Neural progenitor cell (in vitro differentiated cells): ENCODE measurements around the gene GLRA1. TPM values are rescaled to one million over a fixed set of nuclear protein-coding genes. Genes with fewer than 3 reads are reported as not detected.

Experiments
- DNase-seq: peaks from one replicate; pipeline ENCODE4 v3.0.0-alpha.2; 2016; ENCODE audit warnings: low spot score
- H2AFZ ChIP-seq: fragments of 200-600 bp; sonication (generic); replicated peaks from 2 replicates; pipeline ENCODE4 v1.6.1; 2016; ENCODE audit warnings: antibody characterized with exemption
- H3F3A ChIP-seq: fragments of 200-600 bp; sonication (generic); 2 replicates; pipeline ENCODE4 v1.6.1; 2016; ENCODE audit warnings: antibody characterized with exemption, low read depth
- H3K27ac ChIP-seq: fragments of 200-600 bp; sonication (generic); 2 replicates; pipeline ENCODE4 v1.5.1; 2016; ENCODE audit warnings: mild to moderate bottlenecking
- H3K27me3 ChIP-seq: fragments of 200-600 bp; sonication (generic); 2 replicates; pipeline ENCODE4 v1.6.1; 2016; ENCODE audit warnings: mild to moderate bottlenecking, moderate library complexity
- H3K36me3 ChIP-seq: fragments of 200-600 bp; sonication (generic); 2 replicates; pipeline ENCODE4 v1.5.1; 2016
- H3K4me1 ChIP-seq: fragments of 200-600 bp; sonication (generic); 2 replicates; pipeline ENCODE4 v1.6.1; 2016; ENCODE audit warnings: mixed run types
- H3K4me2 ChIP-seq: fragments of 200-600 bp; sonication (generic); 2 replicates; pipeline ENCODE4 v1.6.1; 2016
- H3K4me3 ChIP-seq: fragments of 200-600 bp; sonication (generic); 2 replicates; pipeline ENCODE4 v1.5.1; 2016
- H3K79me2 ChIP-seq: fragments of 200-600 bp; sonication (generic); 2 replicates; pipeline ENCODE4 v1.6.1; 2016; ENCODE audit warnings: low read depth
- H3K9ac ChIP-seq: fragments of 200-600 bp; sonication (generic); 2 replicates; pipeline ENCODE4 v1.6.1; 2016
- H3K9me3 ChIP-seq: fragments of 200-600 bp; sonication (generic); 2 replicates; pipeline ENCODE4 v1.5.1; 2016; ENCODE audit warnings: low read depth
- H4K20me1 ChIP-seq: fragments of 200-600 bp; sonication (generic); 2 replicates; pipeline ENCODE4 v1.6.1; 2016; ENCODE audit warnings: low read depth
- H3K27ac Mint-ChIP-seq: 3 replicates; pipeline ENCODE4 v1.8.0; 2021; ENCODE audit warnings: mixed read lengths
- H3K27me3 Mint-ChIP-seq: 2 replicates; pipeline ENCODE4 v1.8.0; 2022; ENCODE audit warnings: low read depth, mild to moderate bottlenecking, inconsistent platforms, moderate library complexity, mixed read lengths; ENCODE audit not compliant: insufficient read depth
- H3K36me3 Mint-ChIP-seq: 3 replicates; pipeline ENCODE4 v1.8.0; 2021; ENCODE audit warnings: mixed read lengths
- H3K4me1 Mint-ChIP-seq: 3 replicates; pipeline ENCODE4 v1.8.0; 2021; ENCODE audit warnings: mixed read lengths
- H3K4me3 Mint-ChIP-seq: 3 replicates; pipeline ENCODE4 v1.8.0; 2021; ENCODE audit warnings: mild to moderate bottlenecking, moderate library complexity, mixed read lengths
- H3K9me3 Mint-ChIP-seq: 3 replicates; pipeline ENCODE4 v1.8.0; 2020; ENCODE audit warnings: mixed read lengths
- CTCF ChIP-seq: fragments of 200-600 bp; sonication (generic); IDR thresholded peaks from 2 replicates; pipeline ENCODE4 v1.5.1; 2017; ENCODE audit warnings: antibody characterized with exemption, mild to moderate bottlenecking
- EZH2 ChIP-seq: fragments of 200-600 bp; sonication (generic); IDR thresholded peaks from 2 replicates; pipeline ENCODE4 v1.6.1; 2017; ENCODE audit warnings: antibody characterized with exemption, mild to moderate bottlenecking, moderate library complexity
- EZH2phosphoT487 ChIP-seq: fragments of 200-600 bp; sonication (generic); IDR thresholded peaks from 2 replicates; pipeline ENCODE4 v1.6.1; 2017; ENCODE audit warnings: antibody characterized with exemption
- total RNA-seq: library from RNA; depleted of rRNA; stranded (reverse); fragments of >200 nt; gene quantifications from 2 replicates; pipeline ENCODE4 v1.2.3, GENCODE V29; 2015; ENCODE audit warnings: low replicate concordance

GLRA1 gene
- total RNA-seq, 1 donor from 2014 or later, result not detected

- Histone ChIP-seq H3K4me2 (no peak overlapping the region), H3K79me2 (no peaks in the 10 kb centered on the region), H4K20me1 (no peaks in the 10 kb centered on the region), H2AFZ (no peak overlapping the region), H3K36me3 (no peaks in the 10 kb centered on the region), H3K9ac (no peak overlapping the region), H3F3A (no peaks in the 10 kb centered on the region), H3K27me3 (no peaks in the 10 kb centered on the region), H3K9me3 (no peaks in the 10 kb centered on the region), H3K27ac (no peak overlapping the region), H3K4me1 (peaks cover 30% of the 10 kb centered on the region), H3K4me3 (no peak overlapping the region)
- TF ChIP-seq CTCF (no peak), EZH2phosphoT487 (no peak), EZH2 (no peak)
- Mint-ChIP-seq H3K4me1 (peaks cover 41% of the 10 kb centered on the region), H3K36me3 (no peaks in the 10 kb centered on the region), H3K27me3 (peaks cover 10% of the 10 kb centered on the region), H3K27ac (no peak overlapping the region), H3K4me3 (no peak overlapping the region), H3K9me3 (peaks cover 5% of the 10 kb centered on the region)
- DNase-seq, result no peak
Observed at GRCh38 chr5:151966046-151966445, 41.4 kb upstream of the GLRA1 start.

GRCh38 chr5:151964471-151964870 lies 39.8 kb upstream of the GLRA1 start:
- Mint-ChIP-seq H3K9me3 (peaks cover 6% of the 10 kb centered on the region), H3K4me3 (no peak overlapping the region), H3K36me3 (no peaks in the 10 kb centered on the region), H3K27me3 (peaks cover 16% of the 10 kb centered on the region), H3K4me1 (peaks cover 30% of the 10 kb centered on the region), H3K27ac (no peak overlapping the region)
- H3K4me1 ChIP-seq, result peaks cover 24% of the 10 kb centered on the region
- no peak overlapping the region for H3K4me2 ChIP-seq
- TF ChIP-seq CTCF (no peak), EZH2phosphoT487 (no peak), EZH2 (no peak)
- no peak overlapping the region for H3K9ac ChIP-seq
- no peak overlapping the region for H3K27ac ChIP-seq
- H3K4me3 ChIP-seq, result no peak overlapping the region
- DNase-seq, result peak; percentile 26
- H3K9me3 ChIP-seq, result no peaks in the 10 kb centered on the region
- H3F3A ChIP-seq, result no peaks in the 10 kb centered on the region
- H3K27me3 ChIP-seq, result peaks cover 1% of the 10 kb centered on the region
- H4K20me1 ChIP-seq, result no peaks in the 10 kb centered on the region
- no peaks in the 10 kb centered on the region for H3K79me2 ChIP-seq
- no peaks in the 10 kb centered on the region for H3K36me3 ChIP-seq
- no peak overlapping the region for H2AFZ ChIP-seq

- peaks cover 25% of the 10 kb centered on the region for H3K27me3 Mint-ChIP-seq
- no peak for DNase-seq
- peaks cover 24% of the 10 kb centered on the region for H3K4me1 ChIP-seq
Observed at GRCh38 chr5:151961557-151961956, 36.9 kb upstream of the GLRA1 start.

More at GRCh38 chr5:151961557-151961956, 36.9 kb upstream of the GLRA1 start:
- Histone ChIP-seq H3K4me3 (no peak overlapping the region), H3F3A (no peaks in the 10 kb centered on the region), H3K79me2 (no peaks in the 10 kb centered on the region), H2AFZ (no peak overlapping the region), H3K9me3 (no peaks in the 10 kb centered on the region), H3K36me3 (no peaks in the 10 kb centered on the region), H3K9ac (no peak overlapping the region), H3K4me2 (peak overlapping the region; percentile 11), H4K20me1 (peaks cover 6% of the 10 kb centered on the region), H3K27ac (no peak overlapping the region), H3K27me3 (peaks cover 9% of the 10 kb centered on the region)
- H3K4me3 Mint-ChIP-seq, result no peak overlapping the region
- no peak for TF ChIP-seq EZH2phosphoT487
- no peak for TF ChIP-seq EZH2
- no peak for TF ChIP-seq CTCF
- H3K4me1 Mint-ChIP-seq, result peaks cover 31% of the 10 kb centered on the region
- no peak overlapping the region for H3K27ac Mint-ChIP-seq
- peaks cover 7% of the 10 kb centered on the region for H3K9me3 Mint-ChIP-seq
- H3K36me3 Mint-ChIP-seq, result no peaks in the 10 kb centered on the region
